BLaER1 (cell line): ENCODE measurements around the gene HOXB3.

Experiments used
- H3K27ac ChIP-seq: shearing (Covaris generic); formaldehyde crosslinking; 2 replicates; pipeline ENCODE4 v1.8.1; 2022
- H3K27me3 ChIP-seq: shearing (Covaris generic); formaldehyde crosslinking; 2 replicates; pipeline ENCODE4 v1.8.1; 2022
- H3K36me3 ChIP-seq: shearing (Covaris generic); formaldehyde crosslinking; 2 replicates; pipeline ENCODE4 v1.8.1; 2022
- H3K4me1 ChIP-seq: shearing (Covaris generic); formaldehyde crosslinking; 2 replicates; pipeline ENCODE4 v1.8.1; 2022
- H3K4me2 ChIP-seq: shearing (Covaris generic); formaldehyde crosslinking; 2 replicates; pipeline ENCODE4 v1.8.1; 2022
- H3K4me3 ChIP-seq: shearing (Covaris generic); formaldehyde crosslinking; 2 replicates; pipeline ENCODE4 v1.8.1; 2022
- H3K9ac ChIP-seq: shearing (Covaris generic); formaldehyde crosslinking; 2 replicates; pipeline ENCODE4 v1.8.1; 2022
- H3K9me3 ChIP-seq: shearing (Covaris generic); formaldehyde crosslinking; 2 replicates; pipeline ENCODE4 v1.8.1; 2022
- H4K20me1 ChIP-seq: shearing (Covaris generic); formaldehyde crosslinking; 2 replicates; pipeline ENCODE4 v1.8.1; 2022
- Cebpa-rat ChIP-seq: shearing (Covaris generic); IDR thresholded peaks from 2 replicates; pipeline ENCODE4 v1.8.1; 2022

The HOXB3 gene

GRCh38 chr17:48563867-48564187 lies 26.2 kb downstream of the HOXB3 start:
- Histone ChIP-seq H3K4me3 (no peak overlapping the region), H3K4me2 (no peak overlapping the region), H3K9ac (no peak overlapping the region)

GRCh38 chr17:48563385-48563838 lies 26.6 kb downstream of the HOXB3 start:
- Histone ChIP-seq H4K20me1 (peaks cover 76% of the 10 kb centered on the region; the same call in 1 of the 2 replicates), H3K36me3 (no peaks in the 10 kb centered on the region), H3K27ac (no peak overlapping the region), H3K9ac (no peak overlapping the region), H3K9me3 (no peaks in the 10 kb centered on the region), H3K4me1 (no peaks in the 10 kb centered on the region), H3K27me3 (peaks cover 99% of the 10 kb centered on the region), H3K4me2 (no peak overlapping the region), H3K4me3 (no peak overlapping the region)
- no peak for TF ChIP-seq Cebpa-rat

More at GRCh38 chr17:48563867-48564187, 26.2 kb downstream of the HOXB3 start:
- TF ChIP-seq Cebpa-rat: no peak
- Histone ChIP-seq H3K36me3 (no peaks in the 10 kb centered on the region), H3K27me3 (peaks cover 99% of the 10 kb centered on the region), H4K20me1 (peaks cover 76% of the 10 kb centered on the region; the same call in 1 of the 2 replicates), H3K27ac (no peak overlapping the region), H3K4me1 (no peaks in the 10 kb centered on the region), H3K9me3 (no peaks in the 10 kb centered on the region)

GRCh38 chr17:48562934-48563333 lies 27.1 kb downstream of the HOXB3 start:
- H3K4me3 ChIP-seq: no peak overlapping the region
- H3K9me3 ChIP-seq: no peaks in the 10 kb centered on the region
- peaks cover 76% of the 10 kb centered on the region; the same call in 1 of the 2 replicates for H4K20me1 ChIP-seq
- H3K9ac ChIP-seq: no peak overlapping the region
- no peak overlapping the region for H3K4me2 ChIP-seq
- no peak for TF ChIP-seq Cebpa-rat
- no peaks in the 10 kb centered on the region for H3K4me1 ChIP-seq
- H3K27me3 ChIP-seq: peaks cover 99% of the 10 kb centered on the region
- no peaks in the 10 kb centered on the region for H3K36me3 ChIP-seq
- no peak overlapping the region for H3K27ac ChIP-seq

- TF ChIP-seq Cebpa-rat: no peak
- peaks cover 76% of the 10 kb centered on the region; the same call in 1 of the 2 replicates for H4K20me1 ChIP-seq
- H3K4me3 ChIP-seq: no peak overlapping the region
Observed at GRCh38 chr17:48561884-48562810, 27.9 kb downstream of the HOXB3 start.

GRCh38 chr17:48559840-48560817 lies 29.9 kb downstream of the HOXB3 start:
- H3K4me2 ChIP-seq: no peak overlapping the region
- no peak for TF ChIP-seq Cebpa-rat
- H3K36me3 ChIP-seq: no peaks in the 10 kb centered on the region
- H3K27me3 ChIP-seq: peaks cover 99% of the 10 kb centered on the region
- no peaks in the 10 kb centered on the region for H3K9me3 ChIP-seq
- no peaks in the 10 kb centered on the region for H3K4me1 ChIP-seq
- H3K27ac ChIP-seq: no peak overlapping the region
- no peak overlapping the region for H3K4me3 ChIP-seq
- H4K20me1 ChIP-seq: peaks cover 71% of the 10 kb centered on the region; the same call in 1 of the 2 replicates
- H3K9ac ChIP-seq: no peak overlapping the region

More at GRCh38 chr17:48561884-48562810, 27.9 kb downstream of the HOXB3 start:
- Histone ChIP-seq H3K9me3 (no peaks in the 10 kb centered on the region), H3K36me3 (no peaks in the 10 kb centered on the region), H3K27ac (no peak overlapping the region), H3K27me3 (peaks cover 99% of the 10 kb centered on the region), H3K9ac (no peak overlapping the region), H3K4me2 (no peak overlapping the region), H3K4me1 (no peaks in the 10 kb centered on the region)

GRCh38 chr17:48559122-48559839 lies 30.8 kb downstream of the HOXB3 start:
- H3K36me3 ChIP-seq: no peaks in the 10 kb centered on the region
- H3K27ac ChIP-seq: no peak overlapping the region
- H3K9ac ChIP-seq: no peak overlapping the region
- H3K4me1 ChIP-seq: no peaks in the 10 kb centered on the region
- H3K27me3 ChIP-seq: peaks cover 99% of the 10 kb centered on the region
- peaks cover 70% of the 10 kb centered on the region for H4K20me1 ChIP-seq
- no peak overlapping the region for H3K4me2 ChIP-seq
- TF ChIP-seq Cebpa-rat: no peak
- H3K4me3 ChIP-seq: no peak overlapping the region
- no peaks in the 10 kb centered on the region for H3K9me3 ChIP-seq

- no peak overlapping the region for H3K4me3 ChIP-seq
- no peak overlapping the region for H3K9ac ChIP-seq
- H3K4me1 ChIP-seq: no peaks in the 10 kb centered on the region
- no peaks in the 10 kb centered on the region for H3K9me3 ChIP-seq
- H3K27me3 ChIP-seq: peaks cover 99% of the 10 kb centered on the region
- no peaks in the 10 kb centered on the region for H3K36me3 ChIP-seq
- no peak for TF ChIP-seq Cebpa-rat
- peaks cover 75% of the 10 kb centered on the region for H4K20me1 ChIP-seq
- no peak overlapping the region for H3K27ac ChIP-seq
- no peak overlapping the region for H3K4me2 ChIP-seq
Observed at GRCh38 chr17:48558831-48559121, 31.3 kb downstream of the HOXB3 start.

- peaks cover 76% of the 10 kb centered on the region for H4K20me1 ChIP-seq
- no peak overlapping the region for H3K4me3 ChIP-seq
- no peaks in the 10 kb centered on the region for H3K9me3 ChIP-seq
- H3K36me3 ChIP-seq: no peaks in the 10 kb centered on the region
- no peaks in the 10 kb centered on the region for H3K4me1 ChIP-seq
- TF ChIP-seq Cebpa-rat: no peak
- no peak overlapping the region for H3K27ac ChIP-seq
- no peak overlapping the region for H3K4me2 ChIP-seq
- H3K27me3 ChIP-seq: peaks cover 99% of the 10 kb centered on the region
- H3K9ac ChIP-seq: no peak overlapping the region
Observed at GRCh38 chr17:48558057-48558830, 31.8 kb downstream of the HOXB3 start.
